ENCODE results near the gene SFRP5.

The SFRP5 gene

GRCh38 chr10:97785731-97786130 lies 13.9 kb upstream of the SFRP5 start:
- DNase-seq (ENCODE audit: low read depth) = no peak

- no peak for DNase-seq (ENCODE audit: low read depth)
Observed at GRCh38 chr10:97785231-97785630, 13.4 kb upstream of the SFRP5 start.

DNA sequence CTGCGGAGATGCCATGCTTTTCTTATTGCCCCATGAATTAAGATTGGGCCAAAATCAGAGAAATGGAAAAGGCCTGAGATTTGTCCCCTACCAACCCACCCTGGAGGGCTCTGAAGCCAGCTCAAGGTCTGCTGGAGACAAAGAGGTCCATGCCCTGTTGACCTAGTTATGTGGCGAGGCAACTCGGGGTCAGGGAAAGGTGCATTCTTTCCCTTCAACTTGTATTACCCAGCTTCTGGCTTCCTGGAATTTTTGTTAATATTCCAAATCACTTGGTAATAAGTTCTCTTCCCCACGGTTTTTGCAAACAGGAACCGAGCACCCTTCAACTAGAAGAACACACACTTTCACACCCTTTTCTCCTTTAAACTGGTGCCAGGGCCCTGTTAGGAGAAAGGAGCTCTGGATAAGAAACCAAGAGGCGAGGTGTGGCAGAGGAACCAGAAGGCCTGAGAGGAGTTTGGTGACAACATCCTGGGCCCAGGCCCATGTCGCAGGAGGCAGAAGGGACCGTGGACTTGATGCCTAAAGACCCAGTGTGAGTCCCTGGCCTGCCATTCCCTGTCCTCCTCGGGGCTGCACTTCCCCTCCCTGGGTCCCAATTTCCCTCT lies 12.5 kb upstream of the SFRP5 start:
- DNase-seq (ENCODE audit: low read depth) = no peak

- DNase-seq (ENCODE audit: low read depth) = no peak
Observed at GRCh38 chr10:97782455-97783228, 10.8 kb upstream of the SFRP5 start.

- no peak for DNase-seq (ENCODE audit: low read depth)
Observed at GRCh38 chr10:97781618-97782331, 10.0 kb upstream of the SFRP5 start.

- DNase-seq (ENCODE audit: low read depth) = no peak
Observed at GRCh38 chr10:97780841-97781617, 9.2 kb upstream of the SFRP5 start.

GRCh38 chr10:97779975-97780374 lies 8.2 kb upstream of the SFRP5 start:
- DNase-seq (ENCODE audit: low read depth) = no peak

DNA sequence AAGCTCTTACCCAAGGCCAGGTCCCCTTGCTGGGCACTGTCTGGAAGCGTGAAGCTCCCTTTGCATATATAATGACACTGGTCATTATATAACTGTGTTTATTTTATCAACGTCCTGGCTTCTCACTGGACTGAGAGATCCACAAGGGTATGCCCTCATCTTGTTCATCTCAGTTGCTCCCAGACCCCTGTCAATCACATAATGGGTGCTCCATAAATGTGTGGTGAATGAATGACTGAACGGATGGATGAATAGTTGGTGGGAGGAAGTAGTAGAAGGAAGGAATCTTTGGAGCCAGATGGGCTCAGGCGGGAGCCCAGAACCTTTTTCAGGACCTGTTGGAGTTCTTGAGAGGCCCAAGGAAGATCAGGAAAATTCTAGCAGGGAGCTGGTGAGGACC lies 7.7 kb upstream of the SFRP5 start:
- no peak for DNase-seq (ENCODE audit: low read depth)

DNA sequence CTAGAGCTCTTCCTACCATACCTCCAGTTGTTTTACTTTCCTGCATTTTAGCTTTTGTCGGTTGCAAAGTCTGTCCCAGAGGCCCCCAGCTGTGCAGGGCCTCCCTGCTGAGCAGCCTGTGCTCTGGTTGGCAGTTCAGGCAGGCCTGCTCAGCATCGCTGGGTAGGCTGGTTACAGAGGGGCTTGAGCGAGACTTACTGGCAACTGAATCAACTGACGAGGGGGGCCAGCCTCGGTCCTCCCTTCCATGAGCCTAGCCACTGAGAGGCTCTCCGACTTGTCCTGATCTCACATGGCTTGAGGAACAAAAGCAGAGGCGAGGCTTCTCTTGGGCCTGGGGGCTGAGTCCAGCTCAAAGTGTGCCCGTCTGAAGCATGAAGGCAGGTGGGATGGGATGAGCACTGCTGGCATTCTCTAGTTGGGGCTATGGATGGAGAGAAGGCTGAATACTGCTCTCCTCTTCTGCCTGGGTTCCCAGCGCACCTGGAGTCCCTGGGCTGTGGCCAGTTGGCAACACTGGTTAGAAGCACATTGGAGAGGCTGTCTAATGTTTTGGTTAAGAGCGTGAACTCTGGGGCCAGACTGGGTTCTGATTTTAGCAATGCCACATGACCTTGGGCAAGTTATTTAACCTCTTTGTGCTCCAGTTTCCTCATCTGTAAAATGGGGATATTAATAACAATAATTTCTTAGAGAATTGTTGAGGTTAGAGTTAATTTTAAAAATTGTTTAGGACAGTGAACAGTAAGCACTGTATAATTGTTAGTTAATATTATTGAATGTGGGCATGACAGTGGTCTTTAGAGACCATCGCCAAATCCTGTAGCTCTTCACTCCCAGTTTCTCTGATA lies 6.9 kb upstream of the SFRP5 start:
- DNase-seq (ENCODE audit: low read depth) = no peak

DNA sequence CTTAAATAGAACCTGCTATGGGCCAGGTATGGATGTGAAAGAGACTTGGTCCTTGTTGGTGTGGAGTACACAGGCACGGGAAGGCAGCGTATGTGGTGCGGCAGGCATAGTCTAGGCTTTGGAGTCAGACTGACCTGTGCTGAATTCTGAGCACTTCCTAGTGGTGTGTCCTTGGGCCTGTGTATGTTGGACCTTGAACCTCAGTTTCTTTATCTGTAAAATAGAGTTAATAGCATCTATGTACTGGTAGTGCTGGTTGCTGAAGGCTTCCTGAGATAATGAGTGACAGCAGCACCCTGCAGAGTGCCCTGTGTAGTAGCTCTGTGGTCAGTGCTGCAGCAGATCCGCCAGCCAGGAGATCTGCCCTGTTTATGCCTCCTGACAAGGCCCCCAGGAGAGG lies 5.3 kb upstream of the SFRP5 start:
- DNase-seq (ENCODE audit: low read depth) = no peak

- DNase-seq (ENCODE audit: low read depth) = no peak
Observed at GRCh38 chr10:97774811-97775294, 3.1 kb upstream of the SFRP5 start.

DNA sequence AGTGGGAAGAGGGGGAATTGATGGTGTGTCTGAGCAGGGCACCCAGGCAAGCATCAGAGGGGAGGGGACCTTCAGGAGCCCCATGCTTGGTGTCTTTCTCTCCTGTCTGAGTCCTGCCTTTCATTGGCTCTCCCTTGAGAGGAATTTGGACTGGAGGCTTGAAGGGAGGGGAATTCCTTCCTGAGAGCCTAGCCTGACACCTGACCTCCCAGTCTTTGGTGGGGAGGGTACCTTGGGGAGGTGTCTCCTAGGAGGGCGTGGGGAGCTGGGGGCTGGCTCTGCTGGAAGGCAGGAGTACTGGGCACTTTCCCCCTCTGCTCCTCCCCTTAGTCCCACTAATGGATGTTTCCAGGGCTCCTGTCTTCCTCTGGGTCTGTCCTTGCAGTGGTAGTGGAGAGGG lies 1.3 kb upstream of the SFRP5 start:
- DNase-seq (ENCODE audit: low read depth) = no peak

GRCh38 chr10:97771055-97771891 lies 526 bp downstream of the SFRP5 start:
- DNase-seq (ENCODE audit: low read depth) = no peak

DNA sequence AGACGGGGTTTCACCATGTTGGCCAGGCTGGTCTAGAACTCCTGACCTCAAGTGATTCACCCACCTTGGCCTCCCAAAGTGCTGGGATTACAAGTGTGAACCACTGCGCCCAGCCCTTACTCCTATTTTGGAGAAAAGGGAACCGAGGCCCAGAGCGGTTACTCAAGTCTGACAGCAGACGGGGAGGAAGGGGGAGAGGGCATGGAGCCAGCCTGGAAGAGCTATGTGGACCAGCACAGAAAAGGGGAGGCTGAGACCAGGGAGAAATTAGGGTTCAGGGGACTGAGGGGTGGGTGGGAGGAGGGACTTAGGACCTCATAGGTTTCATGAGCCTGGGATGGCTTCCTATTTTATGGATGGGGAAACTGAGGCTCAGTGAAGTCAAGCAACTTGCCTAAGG lies 1.5 kb downstream of the SFRP5 start:
- no peak for DNase-seq (ENCODE audit: low read depth)

DNA sequence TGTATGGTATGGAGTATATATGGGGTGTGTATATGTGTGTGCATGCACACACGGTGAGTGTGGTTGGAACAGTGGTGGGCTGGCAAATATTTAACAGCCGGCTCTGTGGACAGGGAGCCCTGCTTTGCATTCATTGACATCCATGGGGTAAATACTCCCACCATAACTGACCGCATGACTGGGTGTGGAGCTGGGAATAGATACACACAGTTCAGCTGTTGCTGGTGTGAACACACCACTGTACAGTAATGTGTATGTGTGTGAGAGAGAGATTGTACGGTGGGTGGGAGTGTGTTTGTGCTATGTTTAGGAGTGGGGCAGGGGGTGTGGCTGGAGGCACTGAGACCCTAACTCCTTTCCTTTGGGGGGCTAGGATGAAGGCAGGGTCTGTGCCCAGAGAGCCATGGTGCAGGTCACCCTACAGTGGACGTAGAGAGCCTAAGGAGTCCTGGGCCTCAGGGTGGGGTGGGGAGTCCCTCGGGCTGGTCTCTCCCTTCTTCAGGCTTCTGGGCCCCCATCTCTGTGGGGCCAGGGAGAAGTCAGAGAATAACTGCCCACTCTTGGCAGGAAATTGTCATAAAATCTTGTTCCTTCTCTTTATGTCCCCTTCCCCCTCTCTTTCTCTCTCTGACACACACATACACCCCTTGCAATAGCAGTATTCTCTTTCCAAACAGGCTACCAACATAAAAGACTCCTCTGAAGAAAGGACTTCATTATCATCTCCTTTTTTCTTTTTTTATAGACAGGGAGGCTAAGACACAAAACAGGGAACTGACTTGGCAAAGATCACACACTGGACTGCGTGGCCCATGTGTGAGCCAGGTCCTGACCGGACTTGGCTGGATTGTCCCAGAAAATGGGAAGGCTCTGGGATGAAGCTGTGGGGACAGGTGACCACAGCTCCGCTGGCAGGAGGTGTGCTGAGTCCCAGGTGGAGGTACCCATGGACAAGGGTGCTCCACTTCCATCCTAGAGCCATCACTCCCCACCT lies 3.2 kb downstream of the SFRP5 start:
- DNase-seq (ENCODE audit: low read depth) = no peak

GRCh38 chr10:97766996-97767924 lies 4.5 kb downstream of the SFRP5 start:
- DNase-seq (ENCODE audit: low read depth) = no peak

GRCh38 chr10:97766106-97766810 lies 5.5 kb downstream of the SFRP5 start:
- DNase-seq (ENCODE audit: low read depth) = no peak
